Measurements from ENCODE around the gene LYRM4.

LYRM4 gene

DNA sequence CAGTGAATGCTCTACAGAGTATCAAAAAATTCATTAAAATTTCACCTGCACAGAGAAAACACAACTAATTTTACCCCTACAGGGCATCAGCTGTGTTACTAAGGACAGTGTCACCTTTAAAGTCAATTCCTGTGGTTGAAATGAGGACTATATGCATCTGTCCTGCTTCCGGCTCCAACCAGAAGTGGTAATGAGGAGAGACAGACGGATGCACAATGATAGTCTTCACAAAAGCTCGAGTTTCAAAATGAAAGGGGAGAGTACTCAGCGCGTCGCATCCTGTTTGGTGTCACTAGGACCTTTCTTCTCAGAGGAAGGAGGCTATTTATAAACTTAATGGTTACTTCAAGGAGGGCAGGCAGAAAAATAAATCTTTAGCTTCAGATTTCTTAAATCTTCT is 86.5 kb downstream of the LYRM4 start:
- TF ChIP-seq, protein P1, sequence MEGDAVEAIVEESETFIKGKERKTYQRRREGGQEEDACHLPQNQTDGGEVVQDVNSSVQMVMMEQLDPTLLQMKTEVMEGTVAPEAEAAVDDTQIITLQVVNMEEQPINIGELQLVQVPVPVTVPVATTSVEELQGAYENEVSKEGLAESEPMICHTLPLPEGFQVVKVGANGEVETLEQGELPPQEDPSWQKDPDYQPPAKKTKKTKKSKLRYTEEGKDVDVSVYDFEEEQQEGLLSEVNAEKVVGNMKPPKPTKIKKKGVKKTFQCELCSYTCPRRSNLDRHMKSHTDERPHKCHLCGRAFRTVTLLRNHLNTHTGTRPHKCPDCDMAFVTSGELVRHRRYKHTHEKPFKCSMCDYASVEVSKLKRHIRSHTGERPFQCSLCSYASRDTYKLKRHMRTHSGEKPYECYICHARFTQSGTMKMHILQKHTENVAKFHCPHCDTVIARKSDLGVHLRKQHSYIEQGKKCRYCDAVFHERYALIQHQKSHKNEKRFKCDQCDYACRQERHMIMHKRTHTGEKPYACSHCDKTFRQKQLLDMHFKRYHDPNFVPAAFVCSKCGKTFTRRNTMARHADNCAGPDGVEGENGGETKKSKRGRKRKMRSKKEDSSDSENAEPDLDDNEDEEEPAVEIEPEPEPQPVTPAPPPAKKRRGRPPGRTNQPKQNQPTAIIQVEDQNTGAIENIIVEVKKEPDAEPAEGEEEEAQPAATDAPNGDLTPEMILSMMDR (IDR thresholded peaks at IDR 0.05; ENCODE audit: low read depth, low read length) = no peak
- H3K4me3 ChIP-seq (ENCODE audit: low read depth, low read length) = no peak overlapping the region
- in situ Hi-C loops (cut with HindIII; ENCODE audit: low sequenced_read_pairs) = no loop called here
- DNase-seq (ENCODE audit: low read depth, low spot score) = peak; percentile 27

DNA sequence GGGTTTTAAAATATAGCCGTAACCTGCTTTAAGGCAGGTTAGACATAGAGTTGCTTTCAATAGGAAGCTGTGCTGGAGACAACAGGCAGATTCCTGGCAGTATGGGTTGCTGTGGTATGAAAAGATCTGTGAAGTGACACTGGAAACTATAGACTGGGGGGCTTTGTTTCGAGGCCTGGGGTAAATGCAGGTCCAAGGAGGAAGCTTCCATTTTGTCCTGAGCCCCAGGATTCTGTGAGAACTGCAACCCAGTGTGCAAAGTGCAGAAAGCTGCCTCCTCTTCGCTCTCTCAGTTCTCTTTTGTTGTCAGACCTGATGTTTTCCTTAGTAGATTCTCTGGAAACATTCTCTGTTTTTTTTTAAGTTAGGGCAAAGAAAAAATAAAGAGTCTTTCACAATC is 86.9 kb downstream of the LYRM4 start:
- H3K4me3 ChIP-seq (ENCODE audit: low read depth, low read length) = no peak overlapping the region
- TF ChIP-seq, protein P1 (IDR thresholded peaks at IDR 0.05; ENCODE audit: low read depth, low read length) = no peak
- in situ Hi-C loops (cut with HindIII; ENCODE audit: low sequenced_read_pairs) = no loop called here
- DNase-seq (ENCODE audit: low read depth, low spot score) = no peak

DNA sequence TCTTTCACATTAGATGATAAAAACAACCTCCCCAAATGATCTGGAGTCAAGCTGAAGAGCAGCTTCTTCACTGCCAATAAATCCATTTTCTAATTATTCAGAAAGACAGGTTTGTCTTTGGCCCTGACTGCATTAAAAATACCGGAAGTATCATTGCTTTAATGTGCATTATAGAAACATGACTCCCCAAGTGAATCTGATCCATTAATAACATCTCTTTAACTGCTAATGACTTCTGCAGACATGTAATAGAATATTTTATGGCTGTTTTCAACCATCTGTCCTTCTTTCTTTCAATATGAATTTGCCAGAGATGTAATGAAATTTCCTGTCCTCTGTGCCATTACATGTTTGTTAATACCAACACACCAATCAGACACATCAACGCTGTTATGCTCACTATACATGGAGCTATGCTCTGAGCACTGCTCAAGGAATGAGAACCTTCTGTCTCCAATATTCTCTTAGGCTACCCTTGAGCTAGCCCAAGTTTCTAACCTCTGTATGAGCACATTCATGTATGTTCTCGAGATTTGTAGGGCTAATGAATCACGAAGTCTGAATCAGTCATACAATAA is 87.8 kb downstream of the LYRM4 start:
- DNase-seq (ENCODE audit: low read depth, low spot score) = no peak
- no peak overlapping the region for H3K4me3 ChIP-seq (ENCODE audit: low read depth, low read length)
- TF ChIP-seq, protein P1 (IDR thresholded peaks at IDR 0.05; ENCODE audit: low read depth, low read length) = no peak
- in situ Hi-C loops (cut with HindIII; ENCODE audit: low sequenced_read_pairs) = no loop called here

DNA sequence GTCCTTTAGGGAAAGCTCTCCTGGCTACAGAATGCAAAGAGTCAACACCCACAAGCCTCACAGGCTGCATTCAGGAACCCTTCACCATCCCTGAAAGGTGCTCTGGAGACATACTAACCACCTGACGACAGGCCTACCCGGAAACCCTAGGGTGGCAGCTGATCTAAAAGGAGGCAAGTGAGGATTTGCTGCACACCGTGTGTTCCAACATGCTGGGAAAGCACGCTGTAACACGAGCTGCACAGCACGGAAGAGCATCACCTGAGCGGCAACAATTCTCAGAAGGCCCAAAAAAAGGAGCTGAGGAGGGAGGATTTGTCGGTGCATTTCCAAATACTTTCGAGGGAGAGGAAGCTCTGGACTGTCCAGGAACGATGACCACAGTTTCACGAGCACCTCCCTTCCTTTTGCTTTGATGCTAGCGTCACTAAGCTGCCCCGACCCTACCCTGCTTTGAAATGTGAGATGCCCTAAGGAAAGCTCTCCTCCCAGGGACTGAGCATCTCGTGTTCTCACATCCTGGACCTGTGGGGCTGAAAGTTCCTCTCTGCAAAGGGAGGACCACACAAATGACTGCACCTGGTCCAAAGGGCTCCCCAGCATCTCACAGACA is 88.6 kb downstream of the LYRM4 start:
- TF ChIP-seq, protein P1 (IDR thresholded peaks at IDR 0.05; ENCODE audit: low read depth, low read length) = no peak
- DNase-seq (ENCODE audit: low read depth, low spot score) = no peak
- no peak overlapping the region for H3K4me3 ChIP-seq (ENCODE audit: low read depth, low read length)
- in situ Hi-C loops (cut with HindIII; ENCODE audit: low sequenced_read_pairs) = no loop called here

DNA sequence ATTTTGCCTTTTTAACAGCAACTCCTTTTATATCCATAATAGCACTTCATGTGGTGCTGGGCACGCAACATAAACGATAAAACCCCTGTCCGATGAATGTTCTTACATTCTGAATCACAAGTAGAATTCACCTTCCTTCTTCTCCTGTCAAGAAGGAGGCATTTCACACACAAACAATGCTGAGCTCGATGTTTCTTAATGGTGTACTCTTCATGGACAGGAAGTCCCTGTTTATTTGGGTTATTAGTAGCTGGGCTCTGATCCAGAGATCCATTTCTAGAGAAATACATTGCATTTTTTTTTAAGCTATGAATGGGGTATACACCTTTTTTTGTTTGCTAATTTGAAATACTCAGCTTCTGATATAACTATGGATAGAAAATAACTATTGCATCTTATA is 93.2 kb downstream of the LYRM4 start:
- H3K4me3 ChIP-seq (ENCODE audit: low read depth, low read length) = no peak overlapping the region
- TF ChIP-seq, protein P1 (IDR thresholded peaks at IDR 0.05; ENCODE audit: low read depth, low read length) = no peak
- DNase-seq (ENCODE audit: low read depth, low spot score) = peak; percentile 25
- in situ Hi-C loops (cut with HindIII; ENCODE audit: low sequenced_read_pairs) = no loop called here

DNA sequence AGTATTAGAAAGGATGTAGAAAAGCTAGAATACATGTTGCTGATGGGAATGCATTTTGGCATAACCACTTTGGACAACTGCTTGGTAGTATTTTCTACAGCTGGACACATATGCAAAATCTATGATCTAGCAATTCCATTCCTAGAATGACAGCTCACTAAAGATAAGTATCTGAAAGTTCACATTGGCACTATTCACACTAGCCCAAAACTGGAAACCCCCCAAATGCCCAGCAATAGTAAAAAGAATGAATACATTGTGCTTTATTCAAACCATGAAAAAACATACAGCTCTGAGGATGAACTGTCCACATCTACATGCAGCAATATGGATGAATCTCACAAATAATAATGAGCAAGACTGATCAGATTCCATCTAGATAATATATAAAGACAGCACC is 96.7 kb downstream of the LYRM4 start:
- TF ChIP-seq, protein P1 (IDR thresholded peaks at IDR 0.05; ENCODE audit: low read depth, low read length) = no peak
- in situ Hi-C loops (cut with HindIII; ENCODE audit: low sequenced_read_pairs) = no loop called here
- DNase-seq (ENCODE audit: low read depth, low spot score) = no peak
- H3K4me3 ChIP-seq (ENCODE audit: low read depth, low read length) = no peak overlapping the region

Measured in astrocyte of the spinal cord (primary cell).